T1000 (cell line): Measurements from ENCODE around the gene GJB5.

Source experiments
- DNase-seq: peaks from one replicate; lab custom pipeline; 2025; ENCODE audit warnings: mixed read lengths; lab: John Stamatoyannopoulos, UW

GJB5 gene

GRCh38 chr1:34776911-34777310 lies 22.1 kb downstream of the GJB5 start:
- no peak for DNase-seq

- no peak for DNase-seq
Measured at GRCh38 chr1:34777519-34778321, 22.9 kb downstream of the GJB5 start.

- DNase-seq, result no peak
Measured at GRCh38 chr1:34778381-34778780, 23.5 kb downstream of the GJB5 start.

GRCh38 chr1:34779005-34779404 lies 24.2 kb downstream of the GJB5 start:
- no peak for DNase-seq

GRCh38 chr1:34779526-34779925 lies 24.7 kb downstream of the GJB5 start:
- no peak for DNase-seq

- DNase-seq, result no peak
Measured at GRCh38 chr1:34779962-34780361, 25.1 kb downstream of the GJB5 start.

GRCh38 chr1:34780528-34780927 lies 25.7 kb downstream of the GJB5 start:
- DNase-seq, result no peak

GRCh38 chr1:34781071-34781843 lies 26.4 kb downstream of the GJB5 start, which contains the start of gene GJB3:
GJB3 (plus strand) TSS chr1:34781214; CDS start chr1:34784763, 3,549 bp downstream.
- DNase-seq, result no peak

GRCh38 chr1:34781844-34782391 lies 27.1 kb downstream of the GJB5 start:
- DNase-seq, result no peak

GRCh38 chr1:34784751-34785221 lies 29.9 kb downstream of the GJB5 start:
- DNase-seq, result no peak

GRCh38 chr1:34785231-34785874 lies 30.5 kb downstream of the GJB5 start:
- no peak for DNase-seq

- no peak for DNase-seq
Measured at GRCh38 chr1:34785875-34786470, 31.1 kb downstream of the GJB5 start.

- DNase-seq, result peak; percentile 53
Measured at GRCh38 chr1:34786521-34787325, 31.9 kb downstream of the GJB5 start.

- DNase-seq, result no peak
Measured at GRCh38 chr1:34787461-34788420, 32.9 kb downstream of the GJB5 start.

GRCh38 chr1:34790985-34791384 lies 36.1 kb downstream of the GJB5 start:
- no peak for DNase-seq

- DNase-seq, result no peak
Measured at GRCh38 chr1:34792424-34792823, 37.6 kb downstream of the GJB5 start.

GRCh38 chr1:34792868-34793727 lies 38.3 kb downstream of the GJB5 start, which contains the start of gene GJA4:
GJA4 (plus strand) TSS chr1:34792999; CDS start chr1:34794214, 1,215 bp downstream.
- DNase-seq, result no peak

GRCh38 chr1:34794001-34794789 lies 39.3 kb downstream of the GJB5 start:
- DNase-seq, result no peak
